Measurements from ENCODE around the gene GARNL3. TPM values are rescaled to one million over a fixed set of nuclear protein-coding genes. Genes with fewer than 3 reads are reported as not detected.

The GARNL3 gene
- total RNA-seq, 4 donors from 2014 or later: 8.9 to 17.9 (median 12.2) TPM

DNA sequence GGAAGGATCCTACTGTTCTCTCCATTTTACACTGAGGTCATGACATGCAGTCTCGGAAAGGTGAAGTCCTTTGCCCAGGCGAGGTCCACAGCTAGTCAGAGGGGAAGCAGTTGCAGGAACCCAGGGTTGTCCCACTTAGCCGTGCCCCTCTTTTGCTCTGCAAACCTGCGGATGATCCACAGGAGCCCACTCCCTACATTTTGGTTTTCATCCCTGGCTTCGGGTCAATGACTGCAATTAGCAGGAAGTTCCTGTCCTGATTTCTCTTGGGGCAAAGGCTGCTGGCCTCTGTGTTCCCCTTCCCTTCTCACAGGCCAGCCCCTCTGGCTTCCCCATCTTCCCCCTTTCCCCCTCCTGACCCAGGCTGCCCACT is 133.7 kb downstream of the GARNL3 start:
- peaks cover 0 to 37% (median 20%) of the 10 kb centered on the region in 4 donors for H3K36me3 ChIP-seq
- no peaks in the 10 kb centered on the region for H3K27me3 ChIP-seq
- intact Hi-C loops (cut with DNase I): no loop called here
- no peaks in the 10 kb centered on the region for H3K9me3 ChIP-seq
- peaks cover 14 to 32% (median 27%) of the 10 kb centered on the region in 4 donors for H3K4me1 ChIP-seq
- TF ChIP-seq, protein P1, sequence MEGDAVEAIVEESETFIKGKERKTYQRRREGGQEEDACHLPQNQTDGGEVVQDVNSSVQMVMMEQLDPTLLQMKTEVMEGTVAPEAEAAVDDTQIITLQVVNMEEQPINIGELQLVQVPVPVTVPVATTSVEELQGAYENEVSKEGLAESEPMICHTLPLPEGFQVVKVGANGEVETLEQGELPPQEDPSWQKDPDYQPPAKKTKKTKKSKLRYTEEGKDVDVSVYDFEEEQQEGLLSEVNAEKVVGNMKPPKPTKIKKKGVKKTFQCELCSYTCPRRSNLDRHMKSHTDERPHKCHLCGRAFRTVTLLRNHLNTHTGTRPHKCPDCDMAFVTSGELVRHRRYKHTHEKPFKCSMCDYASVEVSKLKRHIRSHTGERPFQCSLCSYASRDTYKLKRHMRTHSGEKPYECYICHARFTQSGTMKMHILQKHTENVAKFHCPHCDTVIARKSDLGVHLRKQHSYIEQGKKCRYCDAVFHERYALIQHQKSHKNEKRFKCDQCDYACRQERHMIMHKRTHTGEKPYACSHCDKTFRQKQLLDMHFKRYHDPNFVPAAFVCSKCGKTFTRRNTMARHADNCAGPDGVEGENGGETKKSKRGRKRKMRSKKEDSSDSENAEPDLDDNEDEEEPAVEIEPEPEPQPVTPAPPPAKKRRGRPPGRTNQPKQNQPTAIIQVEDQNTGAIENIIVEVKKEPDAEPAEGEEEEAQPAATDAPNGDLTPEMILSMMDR (IDR thresholded peaks at IDR 0.05): no peak
- TF ChIP-seq POLR2A (IDR thresholded peaks at IDR 0.05; ENCODE audit: low read depth) (no peak), EP300 (IDR thresholded peaks at IDR 0.05) (no peak), POLR2AphosphoS5 (IDR thresholded peaks at IDR 0.05) (no peak)
- H3K27ac ChIP-seq (replicated peaks in 1 of 4): peak overlapping the region; percentile 90 to 98 (median 96)
- 67% methylated on average over 3 of the region's 5 CpGs for WGBS
- H3K4me3 ChIP-seq: peak overlapping the region; percentile 73 to 98 (median 94)
- no peak for DNase-seq (ENCODE audit: extremely low spot score)

GRCh38 chr9:127398715-127399400 is 134.3 kb downstream of the GARNL3 start:
- H3K9me3 ChIP-seq: no peaks in the 10 kb centered on the region
- TF ChIP-seq POLR2AphosphoS5 (IDR thresholded peaks at IDR 0.05): no peak
- TF ChIP-seq, protein P1 (IDR thresholded peaks at IDR 0.05): no peak
- TF ChIP-seq EP300 (IDR thresholded peaks at IDR 0.05): no peak
- TF ChIP-seq POLR2A (IDR thresholded peaks at IDR 0.05; ENCODE audit: low read depth): no peak
- DNase-seq (ENCODE audit: extremely low spot score): no peak
- WGBS: 88% methylated on average over 13 of the region's 13 CpGs
- intact Hi-C loops (cut with DNase I): no loop called here
- peak overlapping the region in 3 of 4 donors; percentile 73 to 98 (median 96) for H3K4me3 ChIP-seq
- H3K36me3 ChIP-seq: peaks cover 0 to 43% (median 26%) of the 10 kb centered on the region in 4 donors
- H3K27me3 ChIP-seq: no peaks in the 10 kb centered on the region
- no peak overlapping the region for H3K27ac ChIP-seq (replicated peaks in 1 of 4)
- peaks cover 14 to 32% (median 27%) of the 10 kb centered on the region in 4 donors for H3K4me1 ChIP-seq

DNA sequence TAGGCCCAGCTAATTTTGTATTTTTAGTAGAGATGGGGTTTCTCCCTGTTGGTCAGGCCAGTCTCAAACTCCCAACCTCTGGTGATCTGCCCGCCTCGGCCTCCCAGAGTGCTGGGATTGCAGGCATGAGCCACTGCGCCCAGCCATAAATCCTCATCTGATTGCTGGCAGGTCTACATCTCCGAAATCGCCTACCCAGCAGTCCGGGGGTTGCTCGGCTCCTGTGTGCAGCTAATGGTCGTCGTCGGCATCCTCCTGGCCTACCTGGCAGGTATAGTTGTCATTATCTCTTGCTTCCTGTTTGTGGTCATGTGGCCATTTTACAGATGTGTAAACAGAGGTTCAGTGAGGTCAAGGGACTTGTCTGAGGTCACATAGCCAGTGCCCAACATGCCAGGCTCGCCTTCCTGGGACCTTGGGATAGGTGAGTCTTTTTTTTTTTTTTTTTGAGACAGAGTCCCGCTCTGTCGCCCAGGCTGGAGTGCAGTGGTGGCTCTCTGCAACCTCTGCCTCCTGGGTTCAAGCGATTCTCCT is 135.2 kb downstream of the GARNL3 start:
- intact Hi-C loops (cut with DNase I): no loop called here

GRCh38 chr9:127402401-127403090 is 138.0 kb downstream of the GARNL3 start:
- no peak overlapping the region for H3K27ac ChIP-seq (replicated peaks in 1 of 4)
- H3K4me1 ChIP-seq: peaks cover 17 to 23% (median 18%) of the 10 kb centered on the region in 4 donors
- peaks cover 12 to 80% (median 54%) of the 10 kb centered on the region in 4 donors for H3K36me3 ChIP-seq
- TF ChIP-seq EP300 (IDR thresholded peaks at IDR 0.05) (no peak), POLR2AphosphoS5 (IDR thresholded peaks at IDR 0.05) (no peak), POLR2A (IDR thresholded peaks at IDR 0.05; ENCODE audit: low read depth) (no peak)
- TF ChIP-seq, protein P1 (IDR thresholded peaks at IDR 0.05): no peak
- WGBS: 93% methylated on average over 12 of the region's 18 CpGs
- intact Hi-C loops (cut with DNase I): no loop called here
- no peaks in the 10 kb centered on the region for H3K27me3 ChIP-seq
- no peak overlapping the region for H3K4me3 ChIP-seq
- DNase-seq (ENCODE audit: extremely low spot score): no peak
- no peaks in the 10 kb centered on the region for H3K9me3 ChIP-seq

More for the DNA sequence above, 135.2 kb downstream of the GARNL3 start:
- no peak overlapping the region for H3K4me3 ChIP-seq
- H3K27ac ChIP-seq (replicated peaks in 1 of 4): no peak overlapping the region
- H3K4me1 ChIP-seq: peaks cover 14 to 32% (median 27%) of the 10 kb centered on the region in 4 donors
- no peaks in the 10 kb centered on the region for H3K9me3 ChIP-seq
- H3K36me3 ChIP-seq: peaks cover 4 to 52% (median 35%) of the 10 kb centered on the region in 4 donors
- no peak for DNase-seq (ENCODE audit: extremely low spot score)
- no peak for TF ChIP-seq POLR2AphosphoS5 (IDR thresholded peaks at IDR 0.05)
- TF ChIP-seq, protein P1 (IDR thresholded peaks at IDR 0.05): no peak
- H3K27me3 ChIP-seq: no peaks in the 10 kb centered on the region
- 96% methylated on average over 13 of the region's 14 CpGs for WGBS
